Stomach (tissue), 9 donors: ENCODE results near the gene DCHS2. TPM values are rescaled to one million over a fixed set of nuclear protein-coding genes. Genes with fewer than 3 reads are reported as not detected.

ENCODE experiments used
- DNase-seq, 2 donors: peaks; one replicate each; pipeline versions ENCODE4 v3.0.0 to v3.0.0-alpha.2; 2013 to 2019
- H3K27ac ChIP-seq, 5 donors: fragments of 200-600 bp in 4 of 5; sonication (generic) in 4 of 5; one replicate each; pipeline ENCODE4 v1.5.1; 2013 to 2019; ENCODE audit warnings: mild to moderate bottlenecking in 1 of 5, moderate library complexity in 1 of 5
- H3K27me3 ChIP-seq, 3 donors: fragments of 200-600 bp; sonication (generic); one replicate each; pipeline ENCODE4 v1.5.1; 2017 to 2019; ENCODE audit warnings: mixed run types in 1 of 3
- H3K36me3 ChIP-seq, 4 donors: fragments of 200-600 bp; sonication (generic); 1 replicate in 3 of 4; 2 replicates in 1 of 4; pipeline ENCODE4 v1.5.1; 2016 to 2019
- H3K4me1 ChIP-seq, 4 donors: fragments of 200-600 bp; sonication (generic); one replicate each; pipeline ENCODE4 v1.5.1; 2016 to 2019
- H3K4me3 ChIP-seq, 4 donors: fragments of 200-600 bp; sonication (generic) in 3 of 4; one replicate each; pipeline ENCODE4 v1.5.1; 2016 to 2019; ENCODE audit warnings: mild to moderate bottlenecking in 1 of 4
- H3K9me3 ChIP-seq, 4 donors: fragments of 200-600 bp; sonication (generic); one replicate each; pipeline ENCODE4 v1.5.1; 2016 to 2019
- CTCF ChIP-seq, 7 experiments: fragments of 450-650 bp in 4 of 7; fragments of 200-600 bp in 3 of 7; sonication (generic) in 3 of 7; IDR thresholded peaks; one replicate each; pipeline ENCODE4 v1.5.1; 2016 to 2019; ENCODE audit warnings: antibody characterized with exemption in 7 of 7, control low read depth in 2 of 7, mild to moderate bottlenecking in 1 of 7
- EP300 ChIP-seq: sonication (generic); formaldehyde crosslinking; IDR thresholded peaks from one replicate; pipeline ENCODE4 v1.6.1; 2017; ENCODE audit warnings: antibody characterized with exemption
- POLR2A ChIP-seq, 4 donors: fragments of 450-650 bp; IDR thresholded peaks; one replicate each; pipeline ENCODE4 v1.6.1; 2016; ENCODE audit warnings: antibody characterized with exemption in 4 of 4, control low read depth in 2 of 4, mild to moderate bottlenecking in 1 of 4, moderate library complexity in 1 of 4
- POLR2AphosphoS5 ChIP-seq, 3 donors: sonication (generic); formaldehyde crosslinking; IDR thresholded peaks; one replicate each; pipeline ENCODE4 v1.6.1; 2016; ENCODE audit warnings: antibody characterized with exemption in 3 of 3
- WGBS, 5 donors: extraction: QIAGEN DNeasy Blood & Tissue Kit in 3 of 5; methylation state at CpG; one replicate each; pipeline versions ENCODE4 v1.1.5 to v1.1.7; 2013 to 2018; 5-methylcytosine and 5-hydroxymethylcytosine counted together
- intact Hi-C: fragments of 100-400 bp; cut with DNase I; formaldehyde crosslinking; loops from one replicate; pipeline ENCODE4 v1.15.1; 2023; ENCODE audit warnings: low total_unique reads
- polyA plus RNA-seq, 3 donors: library from polyadenylated mRNA; stranded (reverse); fragments of 200-250 nt; gene quantifications; one replicate each; pipeline ENCODE4 v1.2.3, GENCODE V29; 2013
- total RNA-seq, 5 donors: library from RNA; depleted of rRNA; stranded (reverse); fragments of >200 nt; gene quantifications; one replicate each; pipeline versions ENCODE4 v1.1.0 to v1.2.3, GENCODE V29; 2014 to 2016
- donor health status: healthy with polysubstance abuse.
- donor health status: Bipolar disorder and iron deficiency.
- donor health status: healthy.

Gene DCHS2
- total and polyA plus RNA-seq, 8 donors = 0.30 to 9.7 (median 1.5) TPM; not detected in 2

- Histone ChIP-seq H3K4me1 (no peaks in the 10 kb centered on the region), H3K9me3 (no peaks in the 10 kb centered on the region), H3K36me3 (no peaks in the 10 kb centered on the region), H3K4me3 (no peak overlapping the region), H3K27me3 (no peaks in the 10 kb centered on the region), H3K27ac (no peak overlapping the region)
- TF ChIP-seq POLR2A (IDR thresholded peaks at IDR 0.05) (no peak), EP300 (no peak), CTCF (IDR thresholded peaks at IDR 0.05) (no peak), POLR2AphosphoS5 (IDR thresholded peaks at IDR 0.05) (no peak)
- WGBS, 5 donors = 93 to 97% (median 96%) methylated on average over 2 of the region's 2 CpGs
- DNase-seq = no peak
- intact Hi-C loops = no loop called here
Observed at GRCh38 chr4:154456889-154457288, 34.7 kb downstream of the DCHS2 start.

GRCh38 chr4:154456240-154456639 is 35.4 kb downstream of the DCHS2 start:
- no peaks in the 10 kb centered on the region for H3K4me1 ChIP-seq
- H3K27ac ChIP-seq = no peak overlapping the region
- DNase-seq = no peak
- H3K27me3 ChIP-seq = no peaks in the 10 kb centered on the region
- intact Hi-C loops = no loop called here
- TF ChIP-seq POLR2AphosphoS5 (IDR thresholded peaks at IDR 0.05) (no peak), CTCF (IDR thresholded peaks at IDR 0.05) (no peak), POLR2A (IDR thresholded peaks at IDR 0.05) (no peak)
- H3K36me3 ChIP-seq = no peaks in the 10 kb centered on the region
- no peak overlapping the region for H3K4me3 ChIP-seq
- WGBS, 5 donors = 76 to 91% (median 85%) methylated on average over 6 of the region's 6 CpGs
- H3K9me3 ChIP-seq = no peaks in the 10 kb centered on the region

- Histone ChIP-seq H3K27me3 (no peaks in the 10 kb centered on the region), H3K4me3 (no peak overlapping the region), H3K27ac (no peak overlapping the region), H3K36me3 (no peaks in the 10 kb centered on the region), H3K9me3 (no peaks in the 10 kb centered on the region), H3K4me1 (no peaks in the 10 kb centered on the region)
- intact Hi-C loops = no loop called here
- no peak for TF ChIP-seq POLR2A (IDR thresholded peaks at IDR 0.05)
- no peak for TF ChIP-seq POLR2AphosphoS5 (IDR thresholded peaks at IDR 0.05)
- no peak for TF ChIP-seq CTCF (IDR thresholded peaks at IDR 0.05)
- no peak for TF ChIP-seq EP300
- DNase-seq = peak in 1 of 2 donors; percentile 39
- 3 to 17% (median 9%) methylated on average over 1 of the region's 1 CpG for WGBS, 5 donors
Observed at GRCh38 chr4:154455111-154455510, 36.5 kb downstream of the DCHS2 start.

- no peak for TF ChIP-seq POLR2AphosphoS5 (IDR thresholded peaks at IDR 0.05)
- TF ChIP-seq EP300 = no peak
- TF ChIP-seq CTCF (IDR thresholded peaks at IDR 0.05) = no peak
- no peak for TF ChIP-seq POLR2A (IDR thresholded peaks at IDR 0.05)
- Histone ChIP-seq H3K4me3 (no peak overlapping the region), H3K27ac (no peak overlapping the region), H3K9me3 (no peaks in the 10 kb centered on the region), H3K27me3 (no peaks in the 10 kb centered on the region), H3K4me1 (no peaks in the 10 kb centered on the region), H3K36me3 (no peaks in the 10 kb centered on the region)
- intact Hi-C loops = no loop called here
- no peak for DNase-seq
Observed at GRCh38 chr4:154454710-154455109, 36.9 kb downstream of the DCHS2 start.
